Pericardium fibroblast (primary cell): ENCODE data around the gene AFMID. TPM values are rescaled to one million over a fixed set of nuclear protein-coding genes. Genes with fewer than 3 reads are reported as not detected.

Experiments used
- total RNA-seq: library from RNA; depleted of rRNA; stranded (reverse); fragments of >200 nt; gene quantifications from 2 replicates; pipeline ENCODE4 v1.2.3, GENCODE V29; 2015

AFMID gene
- 40.3 and 52.4 TPM in 2 replicates for total RNA-seq

GRCh38 chr17:78186692-78187595, at the start of gene AFMID, which contains the start of gene TK1:
TSS of gene AFMID (plus strand) at chr17:78187362. CDS start at chr17:78187371, 9 bp downstream.
TSS of gene TK1 (minus strand) at chr17:78187052. CDS start at chr17:78186994, 58 bp downstream.

GRCh38 chr17:78168242-78168902, 18.8 kb upstream of the AFMID start, which contains the start of gene SYNGR2:
TSS of gene SYNGR2 (plus strand) at chr17:78168581. CDS start at chr17:78168617, 36 bp downstream.

GRCh38 chr17:78214016-78214705, 27.0 kb downstream of the AFMID start, which contains the start of gene BIRC5:
TSS of gene BIRC5 (plus strand) at chr17:78214253. CDS start at chr17:78214317, 64 bp downstream.

GRCh38 chr17:78230996-78231935, 44.1 kb downstream of the AFMID start, which contains the start of gene TMEM235:
TSS of gene TMEM235 (plus strand) at chr17:78231631. CDS start at chr17:78232024, 393 bp downstream.

Other genes with a start within 250 kb of the AFMID start
- gene TNRC6C, start 228.7 kb upstream of the AFMID start, total RNA-seq: 2.3 and 2.6 TPM in 2 replicates
- gene TMC6, start 58.6 kb upstream of the AFMID start, total RNA-seq: 2.9 and 4.4 TPM in 2 replicates
- gene TMC8, start 56.6 kb upstream of the AFMID start, total RNA-seq: under 0.01 and 0.09 TPM in 2 replicates
- not detected in 2 replicates for gene C17orf99, start 41.0 kb upstream of the AFMID start, total RNA-seq
- 1.9 and 7.9 TPM in 2 replicates for gene SYNGR2, start 18.8 kb upstream of the AFMID start, total RNA-seq
- gene TK1, start 310 bp upstream of the AFMID start, total RNA-seq: 5.2 and 6.9 TPM in 2 replicates
- 2.0 and 3.1 TPM in 2 replicates for gene BIRC5, start 26.9 kb downstream of the AFMID start, total RNA-seq
- gene TMEM235, start 44.3 kb downstream of the AFMID start, total RNA-seq: not detected in 2 replicates
- 66.5 and 82.6 TPM in 2 replicates for gene SOCS3, start 172.7 kb downstream of the AFMID start, total RNA-seq
- 16.0 and 30.0 TPM in 2 replicates for gene PGS1, start 191.3 kb downstream of the AFMID start, total RNA-seq